Neural cell (in vitro differentiated cells): Measurements from ENCODE around the gene ROS1. TPM values are rescaled to one million over a fixed set of nuclear protein-coding genes. Genes with fewer than 3 reads are reported as not detected.

Source experiments
- H2AFZ ChIP-seq: fragments of 200-600, 300-800 bp; sonication (generic), shearing (Covaris generic); 2 replicates; pipeline ENCODE4 v1.6.0; 2014; ENCODE audit warnings: low read depth, mild to moderate bottlenecking, antibody characterized with exemption, low read length, moderate library complexity
- H3F3A ChIP-seq: fragments of 200-600 bp; shearing (Covaris generic); 2 replicates; pipeline ENCODE4 v1.6.1; 2016; ENCODE audit warnings: mild to moderate bottlenecking, moderate library complexity, mixed read lengths, antibody characterized with exemption, low read length; ENCODE audit not compliant: insufficient read depth, poor library complexity, severe bottlenecking
- H3K27ac ChIP-seq: fragments of 200-600, 300-800 bp; sonication (generic), shearing (Covaris generic); 2 replicates; pipeline ENCODE4 v1.5.1; 2014; ENCODE audit warnings: mild to moderate bottlenecking, low read length, moderate library complexity
- H3K27me3 ChIP-seq: fragments of 300-800, 200-600 bp; sonication (generic), shearing (Covaris generic); 2 replicates; pipeline ENCODE4 v1.6.0; 2014; ENCODE audit warnings: mild to moderate bottlenecking, low read depth, low read length, moderate library complexity; ENCODE audit not compliant: insufficient read depth
- H3K36me3 ChIP-seq: fragments of 300-800, 200-600 bp; sonication (generic), shearing (Covaris generic); 2 replicates; pipeline ENCODE4 v1.5.1; 2014; ENCODE audit warnings: mild to moderate bottlenecking, antibody characterized with exemption, low read length, moderate library complexity; ENCODE audit not compliant: insufficient read depth
- H3K4me2 ChIP-seq: fragments of 300-800, 200-600 bp; sonication (generic), shearing (Covaris generic); 2 replicates; pipeline ENCODE4 v1.6.0; 2014; ENCODE audit warnings: mild to moderate bottlenecking, low read length
- H3K4me3 ChIP-seq: fragments of 300-800, 200-600 bp; sonication (generic), shearing (Covaris generic); 2 replicates; pipeline ENCODE4 v1.5.1; 2014; ENCODE audit warnings: mild to moderate bottlenecking, low read length, moderate library complexity
- H3K79me2 ChIP-seq: fragments of 200-600 bp; shearing (Covaris generic); replicated peaks from 2 replicates; pipeline ENCODE4 v1.6.0; 2014; ENCODE audit warnings: mild to moderate bottlenecking, low read length, moderate library complexity; ENCODE audit not compliant: insufficient read depth
- H3K9ac ChIP-seq: fragments of 300-800, 200-600 bp; sonication (generic), shearing (Covaris generic); 2 replicates; pipeline ENCODE4 v1.6.1; 2016; ENCODE audit warnings: mild to moderate bottlenecking, low read length, mixed read lengths
- H3K9me2 ChIP-seq: fragments of 200-600 bp; shearing (Covaris generic); 2 replicates; pipeline ENCODE4 v1.6.1; 2016; ENCODE audit warnings: mild to moderate bottlenecking, low read length, mixed read lengths; ENCODE audit not compliant: insufficient read depth
- H3K9me3 ChIP-seq: fragments of 200-600, 300-800 bp; sonication (generic), shearing (Covaris generic); 2 replicates; pipeline ENCODE4 v1.6.1; 2016; ENCODE audit warnings: mild to moderate bottlenecking, mixed run types, low read length, moderate library complexity, mixed read lengths
- H4K20me1 ChIP-seq: fragments of 200-600 bp; shearing (Covaris generic); 2 replicates; pipeline ENCODE4 v1.6.1; 2016; ENCODE audit warnings: mild to moderate bottlenecking, mixed run types; ENCODE audit not compliant: insufficient read depth
- CTCF ChIP-seq: fragments of 450-650 bp; IDR thresholded peaks from 2 replicates; pipeline ENCODE4 v1.5.1; 2014; ENCODE audit warnings: antibody characterized with exemption, mild to moderate bottlenecking, moderate library complexity; ENCODE audit not compliant: poor library complexity, severe bottlenecking
- EP300 ChIP-seq: fragments of 450-650 bp; conservative IDR thresholded peaks from 2 replicates; pipeline ENCODE4 v1.6.1; 2014; ENCODE audit warnings: antibody characterized with exemption, mild to moderate bottlenecking, moderate library complexity; ENCODE audit not compliant: poor library complexity, severe bottlenecking
- EZH2 ChIP-seq: fragments of 200-600, 300-800 bp; shearing (Covaris generic), sonication (generic); IDR thresholded peaks from 2 replicates; pipeline ENCODE4 v1.6.1; 2014; ENCODE audit warnings: antibody characterized with exemption, low read length, borderline replicate concordance, mild to moderate bottlenecking; ENCODE audit not compliant: insufficient read depth, poor library complexity, severe bottlenecking
- MXI1 ChIP-seq: fragments of 450-650 bp; conservative IDR thresholded peaks from 2 replicates; pipeline ENCODE4 v1.6.1; 2014; ENCODE audit warnings: antibody characterized with exemption, mild to moderate bottlenecking; ENCODE audit not compliant: poor library complexity, severe bottlenecking
- POLR2AphosphoS5 ChIP-seq: IDR thresholded peaks from 2 replicates; pipeline ENCODE4 v1.6.1; 2012
- RAD21 ChIP-seq: fragments of 450-650 bp; conservative IDR thresholded peaks from 2 replicates; pipeline ENCODE4 v1.6.1; 2014; ENCODE audit warnings: antibody characterized with exemption, mild to moderate bottlenecking, moderate library complexity
- SMC3 ChIP-seq: fragments of 450-650 bp; conservative IDR thresholded peaks from 2 replicates; pipeline ENCODE4 v1.6.1; 2014; ENCODE audit warnings: antibody characterized with exemption, mild to moderate bottlenecking, moderate library complexity; ENCODE audit not compliant: poor library complexity
- TAF1 ChIP-seq: IDR thresholded peaks from 2 replicates; pipeline ENCODE4 v1.6.1; 2012; ENCODE audit warnings: low read depth
- polyA plus RNA-seq: library from polyadenylated mRNA; depleted of rRNA; stranded (reverse); fragments of >200 nt; gene quantifications from 2 replicates; pipeline ENCODE4 v1.2.3, GENCODE V29; 2014
- TF ChIP-seq, protein P1 (sequence below): IDR thresholded peaks from 2 replicates; pipeline ENCODE4 v1.6.1; 2012; ENCODE audit warnings: borderline replicate concordance

The ROS1 gene
- polyA plus RNA-seq, 1 donor from 2014 or later: not detected

DNA sequence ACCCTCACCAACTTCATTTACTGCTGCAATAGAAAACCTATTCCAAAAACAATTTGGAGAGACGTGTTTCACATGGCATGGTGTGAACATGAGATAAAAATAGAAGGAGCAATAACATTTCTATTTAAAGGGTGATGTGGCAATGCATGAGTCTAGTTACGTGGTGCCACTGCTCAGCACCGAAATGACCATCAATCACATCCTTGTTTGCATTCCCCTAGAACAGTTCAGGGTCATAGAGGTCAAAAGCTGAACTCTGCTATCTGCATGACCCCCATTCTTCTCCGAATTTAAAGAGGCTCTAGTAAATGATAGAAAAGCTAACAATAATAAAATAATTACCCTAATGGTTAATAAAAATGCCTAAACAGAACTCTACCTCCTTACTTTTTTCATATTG, 29.5 kb downstream of the ROS1 start:
- H3K36me3 ChIP-seq: no peaks in the 10 kb centered on the region

GRCh38 chr6:117395164-117395563, 30.6 kb downstream of the ROS1 start:
- H2AFZ ChIP-seq: no peak overlapping the region
- H3K9me3 ChIP-seq: no peaks in the 10 kb centered on the region
- H3F3A ChIP-seq: no peaks in the 10 kb centered on the region
- H4K20me1 ChIP-seq: no peaks in the 10 kb centered on the region
- TF ChIP-seq, protein P1, sequence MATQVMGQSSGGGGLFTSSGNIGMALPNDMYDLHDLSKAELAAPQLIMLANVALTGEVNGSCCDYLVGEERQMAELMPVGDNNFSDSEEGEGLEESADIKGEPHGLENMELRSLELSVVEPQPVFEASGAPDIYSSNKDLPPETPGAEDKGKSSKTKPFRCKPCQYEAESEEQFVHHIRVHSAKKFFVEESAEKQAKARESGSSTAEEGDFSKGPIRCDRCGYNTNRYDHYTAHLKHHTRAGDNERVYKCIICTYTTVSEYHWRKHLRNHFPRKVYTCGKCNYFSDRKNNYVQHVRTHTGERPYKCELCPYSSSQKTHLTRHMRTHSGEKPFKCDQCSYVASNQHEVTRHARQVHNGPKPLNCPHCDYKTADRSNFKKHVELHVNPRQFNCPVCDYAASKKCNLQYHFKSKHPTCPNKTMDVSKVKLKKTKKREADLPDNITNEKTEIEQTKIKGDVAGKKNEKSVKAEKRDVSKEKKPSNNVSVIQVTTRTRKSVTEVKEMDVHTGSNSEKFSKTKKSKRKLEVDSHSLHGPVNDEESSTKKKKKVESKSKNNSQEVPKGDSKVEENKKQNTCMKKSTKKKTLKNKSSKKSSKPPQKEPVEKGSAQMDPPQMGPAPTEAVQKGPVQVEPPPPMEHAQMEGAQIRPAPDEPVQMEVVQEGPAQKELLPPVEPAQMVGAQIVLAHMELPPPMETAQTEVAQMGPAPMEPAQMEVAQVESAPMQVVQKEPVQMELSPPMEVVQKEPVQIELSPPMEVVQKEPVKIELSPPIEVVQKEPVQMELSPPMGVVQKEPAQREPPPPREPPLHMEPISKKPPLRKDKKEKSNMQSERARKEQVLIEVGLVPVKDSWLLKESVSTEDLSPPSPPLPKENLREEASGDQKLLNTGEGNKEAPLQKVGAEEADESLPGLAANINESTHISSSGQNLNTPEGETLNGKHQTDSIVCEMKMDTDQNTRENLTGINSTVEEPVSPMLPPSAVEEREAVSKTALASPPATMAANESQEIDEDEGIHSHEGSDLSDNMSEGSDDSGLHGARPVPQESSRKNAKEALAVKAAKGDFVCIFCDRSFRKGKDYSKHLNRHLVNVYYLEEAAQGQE: no peak
- TF ChIP-seq EZH2 (no peak), MXI1 (no peak), RAD21 (no peak), EP300 (no peak), POLR2AphosphoS5 (no peak), CTCF (no peak), TAF1 (no peak), SMC3 (no peak)
- no peaks in the 10 kb centered on the region for H3K27me3 ChIP-seq
- H3K4me2 ChIP-seq: no peak overlapping the region
- no peaks in the 10 kb centered on the region for H3K36me3 ChIP-seq
- no peak overlapping the region for H3K4me3 ChIP-seq
- H3K9me2 ChIP-seq: no peaks in the 10 kb centered on the region
- no peak overlapping the region for H3K27ac ChIP-seq
- H3K79me2 ChIP-seq: no peaks in the 10 kb centered on the region
- no peak overlapping the region for H3K9ac ChIP-seq

More for the DNA sequence above, 29.5 kb downstream of the ROS1 start:
- Histone ChIP-seq H3K27me3 (no peaks in the 10 kb centered on the region), H3K4me3 (no peak overlapping the region), H3K4me2 (no peak overlapping the region), H3F3A (no peaks in the 10 kb centered on the region), H3K9me3 (no peaks in the 10 kb centered on the region), H4K20me1 (no peaks in the 10 kb centered on the region), H3K27ac (no peak overlapping the region), H3K79me2 (no peaks in the 10 kb centered on the region), H2AFZ (no peak overlapping the region), H3K9ac (no peak overlapping the region), H3K9me2 (no peaks in the 10 kb centered on the region)
- TF ChIP-seq TAF1 (no peak), MXI1 (no peak)

DNA sequence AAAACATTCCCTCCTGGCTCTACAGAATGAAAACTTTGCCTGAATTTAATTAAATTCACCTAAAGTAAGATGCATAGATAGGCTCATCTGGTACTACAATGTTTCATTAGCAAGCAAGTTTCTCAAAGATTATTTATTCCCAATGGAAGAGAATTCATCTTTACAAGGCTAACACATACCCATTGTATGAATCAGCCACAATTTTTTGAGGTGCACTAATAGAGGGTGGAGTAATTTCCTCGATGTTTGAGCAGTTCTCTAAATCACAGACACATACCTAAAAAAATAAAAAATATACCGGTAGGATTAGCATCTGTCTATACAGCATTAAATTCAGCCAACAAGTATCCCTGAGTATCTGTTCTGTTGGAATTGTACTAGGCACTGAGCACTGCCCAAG, 32.7 kb downstream of the ROS1 start:
- no peaks in the 10 kb centered on the region for H3F3A ChIP-seq
- no peaks in the 10 kb centered on the region for H3K9me3 ChIP-seq
- H3K4me3 ChIP-seq: no peak overlapping the region
- no peaks in the 10 kb centered on the region for H3K36me3 ChIP-seq
- H3K9me2 ChIP-seq: no peaks in the 10 kb centered on the region
- H3K4me2 ChIP-seq: no peak overlapping the region
- H3K79me2 ChIP-seq: no peaks in the 10 kb centered on the region
- no peak overlapping the region for H2AFZ ChIP-seq
- H3K27me3 ChIP-seq: no peaks in the 10 kb centered on the region
- H3K9ac ChIP-seq: no peak overlapping the region
- no peak for TF ChIP-seq CTCF
- no peak for TF ChIP-seq EP300
- no peak for TF ChIP-seq MXI1
- TF ChIP-seq POLR2AphosphoS5: no peak
- TF ChIP-seq SMC3: no peak
- no peak for TF ChIP-seq EZH2
- no peak for TF ChIP-seq RAD21
- TF ChIP-seq, protein P1: no peak
- TF ChIP-seq TAF1: no peak
- H3K27ac ChIP-seq: no peak overlapping the region
- H4K20me1 ChIP-seq: no peaks in the 10 kb centered on the region
